HL-60 (cell line): ENCODE results near the gene UBE2E2.

ENCODE experiments used
- TF ChIP-seq, protein P1 (sequence below): IDR thresholded peaks from one replicate; pipeline ENCODE4 v1.5.1; 2011; ENCODE audit warnings: low read length, control low read depth, inconsistent platforms; ENCODE audit not compliant: insufficient read depth
- TF ChIP-seq, protein P2 (sequence below): IDR thresholded peaks from 2 replicates; pipeline ENCODE4 v1.6.1; 2012; ENCODE audit warnings: low read depth; ENCODE audit not compliant: insufficient replicate concordance

DNA sequence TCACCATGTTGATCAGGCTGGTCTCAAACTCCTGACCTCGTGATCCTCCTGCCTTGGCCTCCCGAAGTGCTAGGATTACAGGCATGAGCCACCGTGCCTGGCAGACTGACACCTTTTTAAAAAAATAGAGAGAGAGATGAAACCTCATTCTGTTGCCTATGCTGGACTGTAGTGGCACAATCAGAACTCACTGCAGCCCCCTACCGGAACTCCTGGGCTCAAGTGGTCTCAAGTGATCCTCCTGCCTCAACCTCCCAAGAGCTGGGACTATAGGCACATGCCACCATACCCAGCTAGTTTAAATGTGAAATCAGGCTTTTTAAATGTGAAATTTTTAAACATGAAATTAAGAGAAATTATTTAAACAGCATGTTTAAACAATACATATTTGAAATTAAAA lies 337.5 kb downstream of the UBE2E2 start:
- TF ChIP-seq, protein P1, sequence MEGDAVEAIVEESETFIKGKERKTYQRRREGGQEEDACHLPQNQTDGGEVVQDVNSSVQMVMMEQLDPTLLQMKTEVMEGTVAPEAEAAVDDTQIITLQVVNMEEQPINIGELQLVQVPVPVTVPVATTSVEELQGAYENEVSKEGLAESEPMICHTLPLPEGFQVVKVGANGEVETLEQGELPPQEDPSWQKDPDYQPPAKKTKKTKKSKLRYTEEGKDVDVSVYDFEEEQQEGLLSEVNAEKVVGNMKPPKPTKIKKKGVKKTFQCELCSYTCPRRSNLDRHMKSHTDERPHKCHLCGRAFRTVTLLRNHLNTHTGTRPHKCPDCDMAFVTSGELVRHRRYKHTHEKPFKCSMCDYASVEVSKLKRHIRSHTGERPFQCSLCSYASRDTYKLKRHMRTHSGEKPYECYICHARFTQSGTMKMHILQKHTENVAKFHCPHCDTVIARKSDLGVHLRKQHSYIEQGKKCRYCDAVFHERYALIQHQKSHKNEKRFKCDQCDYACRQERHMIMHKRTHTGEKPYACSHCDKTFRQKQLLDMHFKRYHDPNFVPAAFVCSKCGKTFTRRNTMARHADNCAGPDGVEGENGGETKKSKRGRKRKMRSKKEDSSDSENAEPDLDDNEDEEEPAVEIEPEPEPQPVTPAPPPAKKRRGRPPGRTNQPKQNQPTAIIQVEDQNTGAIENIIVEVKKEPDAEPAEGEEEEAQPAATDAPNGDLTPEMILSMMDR: no peak
- TF ChIP-seq, protein P2, sequence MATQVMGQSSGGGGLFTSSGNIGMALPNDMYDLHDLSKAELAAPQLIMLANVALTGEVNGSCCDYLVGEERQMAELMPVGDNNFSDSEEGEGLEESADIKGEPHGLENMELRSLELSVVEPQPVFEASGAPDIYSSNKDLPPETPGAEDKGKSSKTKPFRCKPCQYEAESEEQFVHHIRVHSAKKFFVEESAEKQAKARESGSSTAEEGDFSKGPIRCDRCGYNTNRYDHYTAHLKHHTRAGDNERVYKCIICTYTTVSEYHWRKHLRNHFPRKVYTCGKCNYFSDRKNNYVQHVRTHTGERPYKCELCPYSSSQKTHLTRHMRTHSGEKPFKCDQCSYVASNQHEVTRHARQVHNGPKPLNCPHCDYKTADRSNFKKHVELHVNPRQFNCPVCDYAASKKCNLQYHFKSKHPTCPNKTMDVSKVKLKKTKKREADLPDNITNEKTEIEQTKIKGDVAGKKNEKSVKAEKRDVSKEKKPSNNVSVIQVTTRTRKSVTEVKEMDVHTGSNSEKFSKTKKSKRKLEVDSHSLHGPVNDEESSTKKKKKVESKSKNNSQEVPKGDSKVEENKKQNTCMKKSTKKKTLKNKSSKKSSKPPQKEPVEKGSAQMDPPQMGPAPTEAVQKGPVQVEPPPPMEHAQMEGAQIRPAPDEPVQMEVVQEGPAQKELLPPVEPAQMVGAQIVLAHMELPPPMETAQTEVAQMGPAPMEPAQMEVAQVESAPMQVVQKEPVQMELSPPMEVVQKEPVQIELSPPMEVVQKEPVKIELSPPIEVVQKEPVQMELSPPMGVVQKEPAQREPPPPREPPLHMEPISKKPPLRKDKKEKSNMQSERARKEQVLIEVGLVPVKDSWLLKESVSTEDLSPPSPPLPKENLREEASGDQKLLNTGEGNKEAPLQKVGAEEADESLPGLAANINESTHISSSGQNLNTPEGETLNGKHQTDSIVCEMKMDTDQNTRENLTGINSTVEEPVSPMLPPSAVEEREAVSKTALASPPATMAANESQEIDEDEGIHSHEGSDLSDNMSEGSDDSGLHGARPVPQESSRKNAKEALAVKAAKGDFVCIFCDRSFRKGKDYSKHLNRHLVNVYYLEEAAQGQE: no peak
